ENCODE data around the gene LSAMP. TPM values are rescaled to one million over a fixed set of nuclear protein-coding genes. Genes with fewer than 3 reads are reported as not detected.

LSAMP gene
- total RNA-seq, 1 donor from 2014 or later: 3.7 TPM

GRCh38 chr3:116340680-116341216 lies 104.5 kb downstream of the LSAMP start:
- no peaks in the 10 kb centered on the region for H3K9me3 ChIP-seq (ENCODE audit: control insufficient read depth in 3 of 3, low read length in 3 of 3)
- H3K4me1 ChIP-seq (ENCODE audit: control insufficient read depth in 3 of 3, insufficient read depth in 3 of 3, low read length in 3 of 3): no peaks in the 10 kb centered on the region
- H3K27me3 ChIP-seq (ENCODE audit: control insufficient read depth in 3 of 3, insufficient read depth in 3 of 3, low read length in 3 of 3): no peaks in the 10 kb centered on the region
- no peak overlapping the region for H3K9ac ChIP-seq (ENCODE audit: low read depth in 1 of 3, low read length in 3 of 3)
- no peak overlapping the region for H3K4me3 ChIP-seq (ENCODE audit: low read length in 3 of 3)
- no peak overlapping the region for H3K27ac ChIP-seq (ENCODE audit: low read depth, low read length)
- no peaks in the 10 kb centered on the region for H3K36me3 ChIP-seq (ENCODE audit: control insufficient read depth in 3 of 3, insufficient read depth in 3 of 3, low read length in 3 of 3)

DNA sequence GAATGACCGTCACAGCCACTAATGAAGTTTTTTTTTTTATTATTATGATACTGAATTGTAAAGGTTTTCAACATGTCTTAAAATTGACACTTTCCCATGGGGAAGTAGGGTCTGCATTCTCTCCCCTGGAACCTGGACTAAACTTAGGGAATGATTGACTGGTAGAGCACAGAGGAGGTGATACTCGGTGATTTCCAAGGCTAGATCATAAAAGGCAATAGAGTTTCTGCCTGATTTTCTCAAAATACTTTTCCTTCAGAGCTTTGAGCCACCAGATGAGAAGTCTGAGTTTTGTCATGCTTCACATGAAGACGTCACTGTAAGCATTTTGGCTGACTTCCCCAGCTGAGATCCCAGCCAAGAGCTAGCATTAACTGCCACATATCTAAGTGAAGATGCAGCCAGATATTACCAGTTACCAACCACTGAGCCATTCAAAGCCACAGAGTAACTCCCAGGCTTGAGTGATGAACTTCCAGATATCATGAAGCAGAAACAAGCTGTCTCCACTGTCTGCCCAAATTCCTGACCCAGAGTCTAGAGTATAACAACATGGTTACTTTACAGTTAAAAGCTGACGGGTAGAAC lies 105.8 kb downstream of the LSAMP start:
- Histone ChIP-seq H3K36me3 (ENCODE audit: control insufficient read depth in 3 of 3, insufficient read depth in 3 of 3, low read length in 3 of 3) (no peaks in the 10 kb centered on the region), H3K27ac (ENCODE audit: low read depth, low read length) (no peak overlapping the region), H3K4me1 (ENCODE audit: control insufficient read depth in 3 of 3, insufficient read depth in 3 of 3, low read length in 3 of 3) (no peaks in the 10 kb centered on the region), H3K9ac (ENCODE audit: low read depth in 1 of 3, low read length in 3 of 3) (no peak overlapping the region), H3K9me3 (ENCODE audit: control insufficient read depth in 3 of 3, low read length in 3 of 3) (no peaks in the 10 kb centered on the region), H3K27me3 (ENCODE audit: control insufficient read depth in 3 of 3, insufficient read depth in 3 of 3, low read length in 3 of 3) (no peaks in the 10 kb centered on the region), H3K4me3 (ENCODE audit: low read length in 3 of 3) (no peak overlapping the region)

DNA sequence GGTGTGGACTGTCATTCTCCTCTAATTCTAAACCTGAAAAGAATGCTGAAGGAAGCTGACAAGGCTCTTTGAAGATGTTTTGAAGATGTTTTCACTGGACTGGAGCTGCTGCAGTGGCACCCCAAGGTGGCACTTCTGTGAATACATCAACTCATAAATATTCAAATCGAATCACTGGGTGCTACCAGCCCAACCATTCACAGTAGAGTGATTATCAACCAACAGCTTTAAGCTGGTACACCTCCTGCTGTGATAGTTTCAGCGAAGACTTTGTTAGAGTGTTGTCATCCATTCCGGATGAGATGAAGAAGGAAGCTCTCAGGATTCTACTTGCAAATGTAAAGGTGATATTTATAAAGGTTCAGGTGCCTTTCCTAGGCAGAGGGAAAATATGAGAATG lies 106.6 kb downstream of the LSAMP start:
- H3K27ac ChIP-seq (ENCODE audit: low read depth, low read length): no peak overlapping the region
- H3K27me3 ChIP-seq (ENCODE audit: control insufficient read depth in 3 of 3, insufficient read depth in 3 of 3, low read length in 3 of 3): no peaks in the 10 kb centered on the region
- H3K4me1 ChIP-seq (ENCODE audit: control insufficient read depth in 3 of 3, insufficient read depth in 3 of 3, low read length in 3 of 3): no peaks in the 10 kb centered on the region
- H3K4me3 ChIP-seq (ENCODE audit: low read length in 3 of 3): no peak overlapping the region
- H3K36me3 ChIP-seq (ENCODE audit: control insufficient read depth in 3 of 3, insufficient read depth in 3 of 3, low read length in 3 of 3): no peaks in the 10 kb centered on the region
- H3K9me3 ChIP-seq (ENCODE audit: control insufficient read depth in 3 of 3, low read length in 3 of 3): no peaks in the 10 kb centered on the region
- no peak overlapping the region for H3K9ac ChIP-seq (ENCODE audit: low read depth in 1 of 3, low read length in 3 of 3)

- H3K9ac ChIP-seq (ENCODE audit: low read depth in 1 of 3, low read length in 3 of 3): no peak overlapping the region
- no peaks in the 10 kb centered on the region for H3K36me3 ChIP-seq (ENCODE audit: control insufficient read depth in 3 of 3, insufficient read depth in 3 of 3, low read length in 3 of 3)
- H3K27me3 ChIP-seq (ENCODE audit: control insufficient read depth in 3 of 3, insufficient read depth in 3 of 3, low read length in 3 of 3): no peaks in the 10 kb centered on the region
- H3K4me3 ChIP-seq (ENCODE audit: low read length in 3 of 3): no peak overlapping the region
- no peaks in the 10 kb centered on the region for H3K9me3 ChIP-seq (ENCODE audit: control insufficient read depth in 3 of 3, low read length in 3 of 3)
- H3K27ac ChIP-seq (ENCODE audit: low read depth, low read length): no peak overlapping the region
- H3K4me1 ChIP-seq (ENCODE audit: control insufficient read depth in 3 of 3, insufficient read depth in 3 of 3, low read length in 3 of 3): no peaks in the 10 kb centered on the region
These were observed 108.1 kb downstream of the LSAMP start for GRCh38 chr3:116337229-116337628.

GRCh38 chr3:116331380-116331779 lies 113.9 kb downstream of the LSAMP start:
- Histone ChIP-seq H3K9me3 (ENCODE audit: control insufficient read depth in 3 of 3, low read length in 3 of 3) (no peaks in the 10 kb centered on the region), H3K9ac (ENCODE audit: low read depth in 1 of 3, low read length in 3 of 3) (no peak overlapping the region), H3K27ac (ENCODE audit: low read depth, low read length) (no peak overlapping the region), H3K27me3 (ENCODE audit: control insufficient read depth in 3 of 3, insufficient read depth in 3 of 3, low read length in 3 of 3) (no peaks in the 10 kb centered on the region), H3K36me3 (ENCODE audit: control insufficient read depth in 3 of 3, insufficient read depth in 3 of 3, low read length in 3 of 3) (no peaks in the 10 kb centered on the region), H3K4me3 (ENCODE audit: low read length in 3 of 3) (no peak overlapping the region), H3K4me1 (ENCODE audit: control insufficient read depth in 3 of 3, insufficient read depth in 3 of 3, low read length in 3 of 3) (no peaks in the 10 kb centered on the region)

GRCh38 chr3:116322750-116323375 lies 122.4 kb downstream of the LSAMP start:
- H3K4me1 ChIP-seq (ENCODE audit: control insufficient read depth in 3 of 3, insufficient read depth in 3 of 3, low read length in 3 of 3): no peaks in the 10 kb centered on the region
- no peaks in the 10 kb centered on the region for H3K27me3 ChIP-seq (ENCODE audit: control insufficient read depth in 3 of 3, insufficient read depth in 3 of 3, low read length in 3 of 3)
- no peaks in the 10 kb centered on the region for H3K36me3 ChIP-seq (ENCODE audit: control insufficient read depth in 3 of 3, insufficient read depth in 3 of 3, low read length in 3 of 3)
- H3K9ac ChIP-seq (ENCODE audit: low read depth in 1 of 3, low read length in 3 of 3): no peak overlapping the region
- no peak overlapping the region for H3K4me3 ChIP-seq (ENCODE audit: low read length in 3 of 3)
- no peaks in the 10 kb centered on the region for H3K9me3 ChIP-seq (ENCODE audit: control insufficient read depth in 3 of 3, low read length in 3 of 3)
- no peak overlapping the region for H3K27ac ChIP-seq (ENCODE audit: low read depth, low read length)

DNA sequence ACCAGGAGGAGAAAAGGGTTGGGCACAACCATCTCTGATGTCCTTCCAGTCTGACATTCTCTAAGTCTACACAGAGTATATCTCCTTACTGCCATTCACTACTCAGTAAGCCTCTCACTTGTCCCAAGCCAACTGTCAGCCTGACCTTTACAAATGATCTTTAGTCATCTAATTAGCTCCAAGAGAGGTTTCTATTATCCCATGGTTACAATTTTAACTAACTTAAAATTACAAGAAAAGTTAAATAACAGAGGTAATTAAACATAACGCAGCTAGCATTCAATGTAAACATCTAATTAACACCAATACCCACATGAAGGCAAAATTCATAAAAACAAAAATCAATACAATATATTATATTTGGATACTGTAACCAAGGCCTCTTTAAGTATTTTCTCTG lies 126.9 kb downstream of the LSAMP start:
- Histone ChIP-seq H3K36me3 (ENCODE audit: control insufficient read depth in 3 of 3, insufficient read depth in 3 of 3, low read length in 3 of 3) (no peaks in the 10 kb centered on the region), H3K27ac (ENCODE audit: low read depth, low read length) (no peak overlapping the region), H3K4me1 (ENCODE audit: control insufficient read depth in 3 of 3, insufficient read depth in 3 of 3, low read length in 3 of 3) (no peaks in the 10 kb centered on the region), H3K9ac (ENCODE audit: low read depth in 1 of 3, low read length in 3 of 3) (no peak overlapping the region), H3K9me3 (ENCODE audit: control insufficient read depth in 3 of 3, low read length in 3 of 3) (no peaks in the 10 kb centered on the region), H3K27me3 (ENCODE audit: control insufficient read depth in 3 of 3, insufficient read depth in 3 of 3, low read length in 3 of 3) (no peaks in the 10 kb centered on the region), H3K4me3 (ENCODE audit: low read length in 3 of 3) (no peak overlapping the region)

GRCh38 chr3:116316771-116317170 lies 128.5 kb downstream of the LSAMP start:
- no peaks in the 10 kb centered on the region for H3K36me3 ChIP-seq (ENCODE audit: control insufficient read depth in 3 of 3, insufficient read depth in 3 of 3, low read length in 3 of 3)
- no peak overlapping the region for H3K4me3 ChIP-seq (ENCODE audit: low read length in 3 of 3)
- no peaks in the 10 kb centered on the region for H3K4me1 ChIP-seq (ENCODE audit: control insufficient read depth in 3 of 3, insufficient read depth in 3 of 3, low read length in 3 of 3)
- no peaks in the 10 kb centered on the region for H3K27me3 ChIP-seq (ENCODE audit: control insufficient read depth in 3 of 3, insufficient read depth in 3 of 3, low read length in 3 of 3)
- no peaks in the 10 kb centered on the region for H3K9me3 ChIP-seq (ENCODE audit: control insufficient read depth in 3 of 3, low read length in 3 of 3)
- H3K9ac ChIP-seq (ENCODE audit: low read depth in 1 of 3, low read length in 3 of 3): no peak overlapping the region
- H3K27ac ChIP-seq (ENCODE audit: low read depth, low read length): no peak overlapping the region

DNA sequence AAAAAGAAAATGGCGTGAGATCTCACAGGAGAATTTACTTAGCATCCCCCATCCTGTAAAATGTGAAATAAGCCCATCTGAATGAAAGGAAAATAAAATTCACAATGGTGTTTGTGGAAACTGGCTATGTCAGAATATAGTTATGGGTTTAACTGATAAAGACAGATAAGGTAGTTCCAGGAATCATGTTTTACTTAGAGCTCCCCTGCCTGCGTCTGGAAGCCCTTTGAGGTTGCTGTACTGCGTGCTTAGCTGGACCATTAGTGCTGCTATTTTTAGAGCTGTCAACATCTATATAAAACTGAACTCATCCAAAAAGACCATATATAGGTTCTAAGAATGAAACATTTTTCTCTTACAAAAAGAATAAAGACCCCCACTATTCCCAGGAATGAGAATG lies 130.8 kb downstream of the LSAMP start:
- no peaks in the 10 kb centered on the region for H3K36me3 ChIP-seq (ENCODE audit: control insufficient read depth in 3 of 3, insufficient read depth in 3 of 3, low read length in 3 of 3)
- no peak overlapping the region for H3K27ac ChIP-seq (ENCODE audit: low read depth, low read length)

DNA sequence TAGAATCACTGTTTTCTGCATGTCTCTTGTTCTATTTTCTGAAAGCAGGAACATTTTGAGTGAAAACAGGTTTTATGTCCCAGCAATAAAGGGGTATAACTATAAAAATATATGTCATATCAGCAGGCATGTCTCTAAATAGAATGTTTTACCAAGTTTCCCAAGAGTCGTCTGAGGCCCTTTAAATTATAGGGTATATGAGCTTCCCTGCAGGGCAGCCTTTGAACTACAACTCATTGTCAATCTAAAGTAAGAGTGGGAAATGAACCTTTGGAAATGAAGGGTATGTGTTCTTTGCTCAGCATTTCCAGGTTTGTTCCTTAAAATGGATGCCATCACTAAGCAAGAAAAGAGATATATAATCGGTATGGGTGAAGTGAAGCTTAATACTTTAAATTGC lies 138.6 kb downstream of the LSAMP start:
- no peak overlapping the region for H3K27ac ChIP-seq (ENCODE audit: low read depth, low read length)
- H3K4me3 ChIP-seq (ENCODE audit: low read length in 3 of 3): no peak overlapping the region
- H3K36me3 ChIP-seq (ENCODE audit: control insufficient read depth in 3 of 3, insufficient read depth in 3 of 3, low read length in 3 of 3): no peaks in the 10 kb centered on the region
- no peaks in the 10 kb centered on the region for H3K4me1 ChIP-seq (ENCODE audit: control insufficient read depth in 3 of 3, insufficient read depth in 3 of 3, low read length in 3 of 3)
- H3K9ac ChIP-seq (ENCODE audit: low read depth in 1 of 3, low read length in 3 of 3): no peak overlapping the region
- H3K27me3 ChIP-seq (ENCODE audit: control insufficient read depth in 3 of 3, insufficient read depth in 3 of 3, low read length in 3 of 3): no peaks in the 10 kb centered on the region
- H3K9me3 ChIP-seq (ENCODE audit: control insufficient read depth in 3 of 3, low read length in 3 of 3): no peaks in the 10 kb centered on the region

More for the DNA sequence above, 130.8 kb downstream of the LSAMP start:
- Histone ChIP-seq H3K9me3 (ENCODE audit: control insufficient read depth in 3 of 3, low read length in 3 of 3) (no peaks in the 10 kb centered on the region), H3K4me1 (ENCODE audit: control insufficient read depth in 3 of 3, insufficient read depth in 3 of 3, low read length in 3 of 3) (no peaks in the 10 kb centered on the region), H3K27me3 (ENCODE audit: control insufficient read depth in 3 of 3, insufficient read depth in 3 of 3, low read length in 3 of 3) (no peaks in the 10 kb centered on the region), H3K4me3 (ENCODE audit: low read length in 3 of 3) (no peak overlapping the region), H3K9ac (ENCODE audit: low read depth in 1 of 3, low read length in 3 of 3) (no peak overlapping the region)
